A673 (cell line): ENCODE results near the gene GRK6.

Experiments used
- CTCF ChIP-seq: fragments of 300-800, 200-600 bp; sonication (generic); conservative IDR thresholded peaks from 2 replicates; pipeline ENCODE4 v1.5.1; 2017; ENCODE audit warnings: low read depth, mild to moderate bottlenecking, antibody characterized with exemption, low read length, moderate library complexity, mixed read lengths
- EZH2 ChIP-seq: fragments of 200-600 bp; sonication (generic); IDR thresholded peaks from 2 replicates; pipeline ENCODE4 v1.6.1; 2017; ENCODE audit warnings: borderline replicate concordance, low read depth, mild to moderate bottlenecking, mixed read lengths, antibody characterized with exemption, low read length; ENCODE audit not compliant: poor library complexity, severe bottlenecking

DNA sequence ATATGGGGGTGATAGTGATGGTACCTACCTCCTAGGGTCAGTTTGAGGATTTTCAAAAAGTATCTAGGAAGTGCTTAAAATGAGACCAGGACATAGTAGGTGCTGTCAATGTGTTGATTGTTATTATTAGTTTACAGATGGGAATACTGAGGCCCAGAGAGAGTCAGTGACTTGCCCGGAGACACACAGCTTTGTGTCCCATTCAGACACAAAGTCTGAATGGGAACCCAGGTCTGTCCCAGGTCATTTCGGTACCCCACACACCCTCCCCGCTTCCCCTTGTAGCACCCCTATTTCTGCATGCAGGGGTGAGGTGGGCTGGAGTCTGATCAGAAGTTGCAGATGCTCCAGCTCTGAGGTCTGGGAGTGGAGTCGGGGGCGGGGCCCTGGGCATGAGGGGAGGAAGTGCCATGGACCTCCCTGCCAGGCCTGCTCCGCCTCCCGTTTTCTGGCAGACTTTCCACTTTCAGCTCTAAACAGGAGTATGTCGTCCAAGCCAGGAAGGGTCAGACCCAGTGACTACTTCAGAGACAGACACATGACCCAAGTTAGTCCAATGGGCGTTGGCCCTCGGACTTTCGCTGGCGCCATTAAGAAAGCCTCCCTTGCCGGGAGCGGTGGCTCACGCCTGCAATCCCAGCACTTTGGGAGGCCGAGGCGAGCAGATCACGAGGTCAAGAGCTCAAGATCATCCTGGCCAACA is 50.2 kb downstream of the GRK6 start:
- TF ChIP-seq CTCF (no peak), EZH2 (no peak)
